ENCODE results near the gene HMOX1. TPM values are rescaled to one million over a fixed set of nuclear protein-coding genes. Genes with fewer than 3 reads are reported as not detected.

Gene HMOX1
- polyA plus RNA-seq, 1 donor from 2014 or later, result not detected

DNA sequence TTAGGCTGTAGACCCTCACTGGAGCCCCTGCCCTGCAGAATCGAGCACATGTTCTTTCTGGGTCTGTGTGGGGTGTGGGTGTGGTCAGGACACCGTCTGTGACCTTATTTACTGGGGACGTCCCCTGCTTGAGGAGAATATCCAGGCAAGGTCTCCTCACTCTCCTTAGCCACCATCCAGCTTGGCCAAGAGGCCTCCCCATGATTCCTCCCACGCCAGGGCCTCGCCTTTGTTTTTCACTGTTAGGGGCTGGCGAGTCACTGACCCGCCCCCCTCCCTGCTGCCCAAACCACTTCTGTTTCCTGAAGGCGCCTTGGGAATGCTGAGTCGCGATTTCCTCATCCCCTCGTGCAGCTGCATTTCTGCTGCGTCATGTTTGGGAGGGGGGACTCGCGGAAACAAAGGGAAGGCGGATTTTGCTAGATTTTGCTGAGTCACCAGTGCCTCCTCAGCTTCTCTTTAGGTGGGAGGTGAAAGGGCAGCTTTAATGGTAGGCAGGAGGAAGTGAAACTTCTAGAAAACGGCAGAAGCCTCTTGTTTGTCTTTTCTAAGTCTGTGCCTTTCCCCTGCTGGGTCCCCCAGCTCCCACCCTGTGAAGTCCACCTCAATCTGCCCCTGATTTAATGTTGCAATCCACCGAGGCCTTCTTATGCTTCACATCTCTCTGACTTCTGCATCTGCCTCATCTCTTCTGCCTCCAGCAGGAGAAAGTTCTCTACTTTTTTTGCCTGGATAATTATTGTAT is 4.0 kb upstream of the HMOX1 start:
- Histone ChIP-seq H3K9me2 (ENCODE audit: insufficient read depth, low read length) (no peaks in the 10 kb centered on the region), H3F3A (ENCODE audit: insufficient read depth, low read length, poor library complexity, severe bottlenecking) (no peaks in the 10 kb centered on the region), H2AFZ (ENCODE audit: low read depth, low read length) (no peak overlapping the region), H4K20me1 (ENCODE audit: insufficient read depth) (no peaks in the 10 kb centered on the region), H3K4me3 (ENCODE audit: low read length) (no peak overlapping the region), H3K27me3 (ENCODE audit: insufficient read depth, low read depth, low read length) (peaks cover 12% of the 10 kb centered on the region), H3K4me2 (ENCODE audit: low read length) (no peak overlapping the region), H3K9me3 (ENCODE audit: low read length) (no peaks in the 10 kb centered on the region), H3K27ac (ENCODE audit: low read length) (no peak overlapping the region), H3K79me2 (replicated peaks; ENCODE audit: insufficient read depth, low read length) (no peaks in the 10 kb centered on the region), H3K36me3 (ENCODE audit: insufficient read depth, low read length) (no peaks in the 10 kb centered on the region), H3K9ac (ENCODE audit: low read length) (no peak overlapping the region)
- TF ChIP-seq POLR2AphosphoS5 (IDR thresholded peaks at IDR 0.05), result no peak
- no peak for TF ChIP-seq MXI1 (conservative IDR thresholded peaks at IDR 0.05; ENCODE audit: poor library complexity, severe bottlenecking)
- TF ChIP-seq EZH2 (IDR thresholded peaks at IDR 0.05; ENCODE audit: borderline replicate concordance, insufficient read depth, low read length, poor library complexity, severe bottlenecking), result no peak
- TF ChIP-seq EP300 (conservative IDR thresholded peaks at IDR 0.05; ENCODE audit: poor library complexity, severe bottlenecking), result no peak
- no peak for TF ChIP-seq RAD21 (conservative IDR thresholded peaks at IDR 0.05)
- TF ChIP-seq, protein P1, sequence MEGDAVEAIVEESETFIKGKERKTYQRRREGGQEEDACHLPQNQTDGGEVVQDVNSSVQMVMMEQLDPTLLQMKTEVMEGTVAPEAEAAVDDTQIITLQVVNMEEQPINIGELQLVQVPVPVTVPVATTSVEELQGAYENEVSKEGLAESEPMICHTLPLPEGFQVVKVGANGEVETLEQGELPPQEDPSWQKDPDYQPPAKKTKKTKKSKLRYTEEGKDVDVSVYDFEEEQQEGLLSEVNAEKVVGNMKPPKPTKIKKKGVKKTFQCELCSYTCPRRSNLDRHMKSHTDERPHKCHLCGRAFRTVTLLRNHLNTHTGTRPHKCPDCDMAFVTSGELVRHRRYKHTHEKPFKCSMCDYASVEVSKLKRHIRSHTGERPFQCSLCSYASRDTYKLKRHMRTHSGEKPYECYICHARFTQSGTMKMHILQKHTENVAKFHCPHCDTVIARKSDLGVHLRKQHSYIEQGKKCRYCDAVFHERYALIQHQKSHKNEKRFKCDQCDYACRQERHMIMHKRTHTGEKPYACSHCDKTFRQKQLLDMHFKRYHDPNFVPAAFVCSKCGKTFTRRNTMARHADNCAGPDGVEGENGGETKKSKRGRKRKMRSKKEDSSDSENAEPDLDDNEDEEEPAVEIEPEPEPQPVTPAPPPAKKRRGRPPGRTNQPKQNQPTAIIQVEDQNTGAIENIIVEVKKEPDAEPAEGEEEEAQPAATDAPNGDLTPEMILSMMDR (IDR thresholded peaks at IDR 0.05; ENCODE audit: poor library complexity, severe bottlenecking), result no peak
- no peak for TF ChIP-seq SMC3 (conservative IDR thresholded peaks at IDR 0.05; ENCODE audit: poor library complexity)

DNA sequence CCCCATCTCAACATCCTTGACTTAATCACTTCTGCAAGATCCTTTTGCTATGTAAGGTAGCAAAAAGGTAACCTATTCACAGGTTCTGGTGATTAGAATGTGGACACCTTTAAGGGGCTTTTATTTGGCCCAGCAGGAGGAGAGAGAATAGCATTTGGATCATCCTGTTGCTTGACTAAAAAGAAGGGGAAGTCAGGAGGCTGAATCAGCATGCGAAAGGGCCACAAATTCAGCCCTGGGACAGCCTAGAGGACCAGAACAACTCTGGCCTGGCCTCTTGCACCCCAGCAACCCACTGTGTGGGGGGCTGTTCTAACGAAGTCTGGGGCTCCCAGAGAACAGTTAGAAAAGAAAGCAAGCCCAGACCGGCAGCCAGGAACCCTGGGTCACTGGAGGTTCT is 3.2 kb upstream of the HMOX1 start:
- Histone ChIP-seq H3F3A (ENCODE audit: insufficient read depth, low read length, poor library complexity, severe bottlenecking) (no peaks in the 10 kb centered on the region), H3K36me3 (ENCODE audit: insufficient read depth, low read length) (no peaks in the 10 kb centered on the region), H3K4me3 (ENCODE audit: low read length) (no peak overlapping the region), H3K9ac (ENCODE audit: low read length) (no peak overlapping the region), H3K9me3 (ENCODE audit: low read length) (no peaks in the 10 kb centered on the region), H3K4me2 (ENCODE audit: low read length) (no peak overlapping the region), H4K20me1 (ENCODE audit: insufficient read depth) (no peaks in the 10 kb centered on the region), H3K27me3 (ENCODE audit: insufficient read depth, low read depth, low read length) (peaks cover 13% of the 10 kb centered on the region), H3K79me2 (replicated peaks; ENCODE audit: insufficient read depth, low read length) (no peaks in the 10 kb centered on the region), H3K27ac (ENCODE audit: low read length) (no peak overlapping the region), H2AFZ (ENCODE audit: low read depth, low read length) (no peak overlapping the region), H3K9me2 (ENCODE audit: insufficient read depth, low read length) (no peaks in the 10 kb centered on the region)
- TF ChIP-seq POLR2AphosphoS5 (IDR thresholded peaks at IDR 0.05) (no peak), TAF1 (IDR thresholded peaks at IDR 0.05; ENCODE audit: low read depth) (no peak), EP300 (conservative IDR thresholded peaks at IDR 0.05; ENCODE audit: poor library complexity, severe bottlenecking) (no peak), SMC3 (conservative IDR thresholded peaks at IDR 0.05; ENCODE audit: poor library complexity) (no peak)

DNA sequence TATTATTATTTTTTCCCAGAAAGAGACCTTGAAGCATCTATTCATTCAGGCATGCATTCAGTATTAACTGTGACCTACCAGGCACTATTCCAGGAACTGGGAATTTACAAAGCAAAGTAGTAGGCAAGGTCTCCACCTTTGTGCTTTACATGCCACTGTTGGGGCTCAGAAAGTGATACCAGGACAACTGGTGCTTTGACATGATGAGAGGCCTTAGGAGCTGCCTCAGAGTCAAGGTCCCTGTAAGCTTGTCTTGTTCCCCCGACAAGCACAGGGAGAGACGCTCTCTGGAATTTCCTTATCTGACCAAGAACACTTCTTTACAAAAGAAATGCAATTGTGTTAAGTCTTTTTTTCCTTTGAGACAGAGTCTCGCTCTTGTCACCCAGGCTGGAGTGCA is 2.3 kb upstream of the HMOX1 start:
- no peaks in the 10 kb centered on the region for H3F3A ChIP-seq (ENCODE audit: insufficient read depth, low read length, poor library complexity, severe bottlenecking)
- H3K79me2 ChIP-seq (replicated peaks; ENCODE audit: insufficient read depth, low read length), result no peaks in the 10 kb centered on the region
- TF ChIP-seq, protein P1 (IDR thresholded peaks at IDR 0.05; ENCODE audit: poor library complexity, severe bottlenecking), result no peak
- TF ChIP-seq RAD21 (conservative IDR thresholded peaks at IDR 0.05) (no peak), SMC3 (conservative IDR thresholded peaks at IDR 0.05; ENCODE audit: poor library complexity) (no peak), EZH2 (IDR thresholded peaks at IDR 0.05; ENCODE audit: borderline replicate concordance, insufficient read depth, low read length, poor library complexity, severe bottlenecking) (no peak), TAF1 (IDR thresholded peaks at IDR 0.05; ENCODE audit: low read depth) (no peak), MXI1 (conservative IDR thresholded peaks at IDR 0.05; ENCODE audit: poor library complexity, severe bottlenecking) (no peak), EP300 (conservative IDR thresholded peaks at IDR 0.05; ENCODE audit: poor library complexity, severe bottlenecking) (no peak), POLR2AphosphoS5 (IDR thresholded peaks at IDR 0.05) (no peak)
- TF ChIP-seq, protein P2, sequence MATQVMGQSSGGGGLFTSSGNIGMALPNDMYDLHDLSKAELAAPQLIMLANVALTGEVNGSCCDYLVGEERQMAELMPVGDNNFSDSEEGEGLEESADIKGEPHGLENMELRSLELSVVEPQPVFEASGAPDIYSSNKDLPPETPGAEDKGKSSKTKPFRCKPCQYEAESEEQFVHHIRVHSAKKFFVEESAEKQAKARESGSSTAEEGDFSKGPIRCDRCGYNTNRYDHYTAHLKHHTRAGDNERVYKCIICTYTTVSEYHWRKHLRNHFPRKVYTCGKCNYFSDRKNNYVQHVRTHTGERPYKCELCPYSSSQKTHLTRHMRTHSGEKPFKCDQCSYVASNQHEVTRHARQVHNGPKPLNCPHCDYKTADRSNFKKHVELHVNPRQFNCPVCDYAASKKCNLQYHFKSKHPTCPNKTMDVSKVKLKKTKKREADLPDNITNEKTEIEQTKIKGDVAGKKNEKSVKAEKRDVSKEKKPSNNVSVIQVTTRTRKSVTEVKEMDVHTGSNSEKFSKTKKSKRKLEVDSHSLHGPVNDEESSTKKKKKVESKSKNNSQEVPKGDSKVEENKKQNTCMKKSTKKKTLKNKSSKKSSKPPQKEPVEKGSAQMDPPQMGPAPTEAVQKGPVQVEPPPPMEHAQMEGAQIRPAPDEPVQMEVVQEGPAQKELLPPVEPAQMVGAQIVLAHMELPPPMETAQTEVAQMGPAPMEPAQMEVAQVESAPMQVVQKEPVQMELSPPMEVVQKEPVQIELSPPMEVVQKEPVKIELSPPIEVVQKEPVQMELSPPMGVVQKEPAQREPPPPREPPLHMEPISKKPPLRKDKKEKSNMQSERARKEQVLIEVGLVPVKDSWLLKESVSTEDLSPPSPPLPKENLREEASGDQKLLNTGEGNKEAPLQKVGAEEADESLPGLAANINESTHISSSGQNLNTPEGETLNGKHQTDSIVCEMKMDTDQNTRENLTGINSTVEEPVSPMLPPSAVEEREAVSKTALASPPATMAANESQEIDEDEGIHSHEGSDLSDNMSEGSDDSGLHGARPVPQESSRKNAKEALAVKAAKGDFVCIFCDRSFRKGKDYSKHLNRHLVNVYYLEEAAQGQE (IDR thresholded peaks at IDR 0.05; ENCODE audit: borderline replicate concordance), result no peak
- no peaks in the 10 kb centered on the region for H3K36me3 ChIP-seq (ENCODE audit: insufficient read depth, low read length)
- no peaks in the 10 kb centered on the region for H4K20me1 ChIP-seq (ENCODE audit: insufficient read depth)
- no peak overlapping the region for H3K4me2 ChIP-seq (ENCODE audit: low read length)
- H3K9me3 ChIP-seq (ENCODE audit: low read length), result no peaks in the 10 kb centered on the region
- peaks cover 13% of the 10 kb centered on the region for H3K27me3 ChIP-seq (ENCODE audit: insufficient read depth, low read depth, low read length)
- H3K9me2 ChIP-seq (ENCODE audit: insufficient read depth, low read length), result no peaks in the 10 kb centered on the region
- H3K4me3 ChIP-seq (ENCODE audit: low read length), result no peak overlapping the region
- H3K27ac ChIP-seq (ENCODE audit: low read length), result no peak overlapping the region
- H2AFZ ChIP-seq (ENCODE audit: low read depth, low read length), result no peak overlapping the region
- H3K9ac ChIP-seq (ENCODE audit: low read length), result no peak overlapping the region
